Endothelial cell of umbilical vein (primary cell): Measurements from ENCODE around the gene CFD. TPM values are rescaled to one million over a fixed set of nuclear protein-coding genes. Genes with fewer than 3 reads are reported as not detected.

Source experiments
- BruUV-seq: library from RNA; stranded (reverse); fragments of 400-500 nt; replicated peaks from 2 replicates; lab custom pipeline; 2021; lab: Mats Ljungman, UMichigan
- CTCF ChIA-PET: fragments of 300-600, 350-600 bp; sonication (Branson Sonifier 250); formaldehyde crosslinking; loops from one replicate; lab custom pipeline; 2021; ENCODE audit warnings: antibody characterized with exemption, inconsistent platforms; lab: Charles Lee
- POLR2A ChIA-PET: fragments of 300-600, 350-600 bp; sonication (Branson Sonifier 250); formaldehyde crosslinking; loops from one replicate; lab custom pipeline; 2021; ENCODE audit warnings: antibody characterized with exemption, inconsistent platforms; lab: Charles Lee
- DNase-seq: peaks from one replicate; pipeline ENCODE4 v3.0.0-alpha.2; 2011; ENCODE audit warnings: low read depth, low spot score
- FAIRE-seq: peaks from 2 replicates; lab custom pipeline; 2011; peaks lifted over from hg19 to GRCh38; lab: Jason Lieb, UNC
- H2AFZ ChIP-seq: 2 replicates; pipeline ENCODE4 v1.6.0; 2012; ENCODE audit warnings: low read depth, low read length, control low read depth, inconsistent platforms
- H3K27ac ChIP-seq: 2 replicates; pipeline ENCODE4 v1.5.1; 2011; ENCODE audit warnings: low read depth, mild to moderate bottlenecking, control low read depth, low read length, moderate library complexity; ENCODE audit not compliant: insufficient read depth
- H3K27me3 ChIP-seq, 2 experiments: 2 replicates each; pipeline versions ENCODE4 v1.6.0 to v1.6.1; 2011; ENCODE audit warnings: low read length in 2 of 2, mixed read lengths in 1 of 2; ENCODE audit not compliant: control insufficient read depth in 2 of 2, insufficient read depth in 2 of 2
- H3K36me3 ChIP-seq, 2 experiments: 2 replicates in 1 of 2; 3 replicates in 1 of 2; pipeline ENCODE4 v1.5.1; 2011; ENCODE audit warnings: low read length in 2 of 2, mild to moderate bottlenecking in 1 of 2, moderate library complexity in 1 of 2; ENCODE audit not compliant: control insufficient read depth in 2 of 2, insufficient read depth in 2 of 2; ENCODE audit errors: extremely low read depth in 1 of 2
- H3K4me1 ChIP-seq: 3 replicates; pipeline ENCODE4 v1.5.1; 2011; ENCODE audit warnings: mild to moderate bottlenecking, low read length; ENCODE audit not compliant: control insufficient read depth, insufficient read depth; ENCODE audit errors: extremely low read depth
- H3K4me2 ChIP-seq: 2 replicates; pipeline ENCODE4 v1.6.1; 2011; ENCODE audit warnings: low read length, control low read depth, mixed read lengths; ENCODE audit not compliant: insufficient read depth
- H3K4me3 ChIP-seq, 3 experiments: fragments of 200-600 bp in 1 of 3; sonication (generic), shearing (Covaris generic) in 1 of 3; replicated peaks in 1 of 3; 2 replicates each; pipeline ENCODE4 v1.5.1; 2011 to 2016; ENCODE audit warnings: control low read depth in 3 of 3, low read length in 3 of 3, mild to moderate bottlenecking in 2 of 3, inconsistent platforms in 1 of 3, low read depth in 1 of 3, moderate library complexity in 1 of 3; ENCODE audit not compliant: insufficient read depth in 1 of 3
- H3K79me2 ChIP-seq: 2 replicates; pipeline ENCODE4 v1.6.0; 2012; ENCODE audit warnings: low read length, inconsistent platforms; ENCODE audit not compliant: control insufficient read depth, insufficient read depth
- H3K9ac ChIP-seq: replicated peaks from 2 replicates; pipeline ENCODE3; 2011; ENCODE audit warnings: low read length, control low read depth; ENCODE audit not compliant: insufficient read depth; ENCODE audit errors: extremely low read depth
- H3K9me1 ChIP-seq: replicated peaks from 3 replicates; pipeline ENCODE4 v1.6.0; 2011; ENCODE audit warnings: mild to moderate bottlenecking, low read length; ENCODE audit not compliant: control insufficient read depth, insufficient read depth; ENCODE audit errors: extremely low read depth
- H3K9me3 ChIP-seq: replicated peaks from 2 replicates; pipeline ENCODE4 v1.5.1; 2012; ENCODE audit warnings: low read length, inconsistent platforms; ENCODE audit not compliant: control insufficient read depth, insufficient read depth
- H4K20me1 ChIP-seq: replicated peaks from 2 replicates; pipeline ENCODE3; 2011; ENCODE audit warnings: mild to moderate bottlenecking, low read length; ENCODE audit not compliant: control insufficient read depth, insufficient read depth; ENCODE audit errors: extremely low read depth
- CTCF ChIP-seq, 2 donors: IDR thresholded peaks; 1 replicate in 1 of 2; 2 replicates in 1 of 2; pipeline ENCODE4 v1.5.1; 2011; ENCODE audit warnings: low read length in 2 of 2, mild to moderate bottlenecking in 2 of 2, moderate library complexity in 2 of 2, control low read depth in 1 of 2, inconsistent platforms in 1 of 2, low read depth in 1 of 2; ENCODE audit not compliant: insufficient read depth in 1 of 2; ENCODE audit errors: extremely low read depth in 1 of 2
- EZH2 ChIP-seq: IDR thresholded peaks from 2 replicates; pipeline ENCODE4 v1.6.1; 2012; ENCODE audit warnings: borderline replicate concordance, low read depth, mild to moderate bottlenecking, moderate library complexity, low read length, inconsistent platforms; ENCODE audit not compliant: severe bottlenecking
- FOS ChIP-seq: IDR thresholded peaks from 2 replicates; pipeline ENCODE4 v1.6.1; 2011; ENCODE audit warnings: mild to moderate bottlenecking, low read length, moderate library complexity, borderline replicate concordance; ENCODE audit not compliant: insufficient read depth
- GATA2 ChIP-seq: IDR thresholded peaks from 2 replicates; pipeline ENCODE4 v1.7.0; 2011; ENCODE audit warnings: low read depth, mild to moderate bottlenecking, moderate library complexity, mixed read lengths, low read length; ENCODE audit not compliant: insufficient read length, insufficient read depth
- JUN ChIP-seq: IDR thresholded peaks from 2 replicates; pipeline ENCODE4 v1.6.1; 2011; ENCODE audit warnings: borderline replicate concordance, low read depth; ENCODE audit not compliant: insufficient read length, insufficient read depth
- MAX ChIP-seq: IDR thresholded peaks from 2 replicates; pipeline ENCODE4 v1.6.1; 2011; ENCODE audit not compliant: insufficient read depth, insufficient read length
- MYC ChIP-seq: IDR thresholded peaks from one replicate; pipeline ENCODE4 v1.6.1; 2011; ENCODE audit warnings: mild to moderate bottlenecking, low read depth, low read length
- POLR2A ChIP-seq: IDR thresholded peaks from 2 replicates; pipeline ENCODE4 v1.6.1; 2012; ENCODE audit warnings: low read depth, mild to moderate bottlenecking, control low read depth, low read length
- POLR2AphosphoS5 ChIP-seq: IDR thresholded peaks from 2 replicates; pipeline ENCODE4 v1.6.1; 2012; ENCODE audit warnings: low read depth, mild to moderate bottlenecking, control low read depth, low read length, moderate library complexity; ENCODE audit not compliant: insufficient read depth
- dilution Hi-C: fragments of 300-500 bp; cut with MboI; formaldehyde crosslinking; loops from one replicate; pipeline ENCODE4 v1.15.0; 2019; ENCODE audit warnings: low sequenced_read_pairs; ENCODE audit not compliant: extremely low pct_ligation_motif_present
- intact Hi-C: fragments of 100-400 bp; cut with micrococcal nuclease; formaldehyde crosslinking; loops from one replicate; pipeline ENCODE4 v1.10.0; 2022
- polyA plus RNA-seq, 4 experiments: library from polyadenylated mRNA; depleted of rRNA in 3 of 4; stranded (reverse) in 3 of 4; unstranded in 1 of 4; fragments of >200 nt; gene quantifications; 2 replicates each; pipeline versions ENCODE4 v1.2.1 to v1.2.3, GENCODE V29; 2011 to 2012; ENCODE audit warnings: missing spikeins in 1 of 4
- total RNA-seq: library from RNA; stranded (reverse); gene quantifications from 2 replicates; pipeline ENCODE4 v1.2.3, GENCODE V29; 2021

CFD gene
- total and polyA plus RNA-seq, 2 donors (not counting 3 experiments of a cell fraction or from before 2014, with no cell fraction given): 0.25 to 0.40 TPM

GRCh38 chr19:902093-902370 lies 42.6 kb downstream of the CFD start:
- Histone ChIP-seq H3K9ac (no peak overlapping the region), H2AFZ (no peak overlapping the region), H3K27me3 (no peaks in the 10 kb centered on the region), H3K27ac (no peak overlapping the region), H3K4me2 (no peak overlapping the region), H3K36me3 (peaks cover 0 to 11% of the 10 kb centered on the region in 2 experiments), H3K4me1 (no peaks in the 10 kb centered on the region), H3K79me2 (no peaks in the 10 kb centered on the region), H3K4me3 (no peak overlapping the region), H4K20me1 (no peaks in the 10 kb centered on the region), H3K9me3 (no peaks in the 10 kb centered on the region), H3K9me1 (no peaks in the 10 kb centered on the region)
- TF ChIP-seq EZH2: no peak
- TF ChIP-seq FOS: no peak
- TF ChIP-seq MYC: no peak
- TF ChIP-seq MAX: no peak
- TF ChIP-seq CTCF (IDR thresholded peaks at IDR 0.05; ENCODE audit: extremely low read depth in 1 of 2, insufficient read depth in 1 of 2, low read depth in 1 of 2, low read length in 2 of 2): no peak
- no peak for TF ChIP-seq POLR2A
- no peak for TF ChIP-seq GATA2
- TF ChIP-seq JUN: no peak
- TF ChIP-seq POLR2AphosphoS5: no peak
- BruUV-seq: no TSS peak
- DNase-seq: no peak
- intact Hi-C loops (no loop called here), dilution Hi-C loops (no loop called here)
- ChIA-PET POLR2A (interaction anchor here (1.2 kb wide), 1 partner anchor 8 kb away, joined by 4 read pairs; no protein-coding TSS in a partner anchor), CTCF (interaction anchor here (0.6 kb wide), 1 partner anchor 9 kb away, joined by 3 read pairs; the partner anchor contains the start of genes MED16 and RNU6-9)
- FAIRE-seq: no peak
